IMR-90 (cell line): Measurements from ENCODE around the gene WEE2.
"Not testable (repeated sequence)": the region's sequence is repeated elsewhere in the genome, so short reads cannot be mapped to it uniquely, and the experiment has no call there.

ENCODE experiments used
- BHLHE40 ChIP-seq: fragments of 150-350 bp; IDR thresholded peaks from 2 replicates; pipeline ENCODE4 v1.6.1; 2016; ENCODE audit warnings: mild to moderate bottlenecking, low read depth, low read length
- CEBPB ChIP-seq: IDR thresholded peaks from 2 replicates; pipeline ENCODE4 v1.6.1; 2012; ENCODE audit warnings: low read depth, low read length, improper control_type of control experiment
- MAFK ChIP-seq: IDR thresholded peaks from 2 replicates; pipeline ENCODE4 v1.6.1; 2012; ENCODE audit warnings: low read depth, low read length, improper control_type of control experiment
- MAZ ChIP-seq: IDR thresholded peaks from 2 replicates; pipeline ENCODE4 v1.6.1; 2012; ENCODE audit warnings: low read depth, mild to moderate bottlenecking, low read length, improper control_type of control experiment, moderate library complexity, borderline replicate concordance
- MXI1 ChIP-seq: IDR thresholded peaks from 2 replicates; pipeline ENCODE4 v1.6.1; 2012; ENCODE audit warnings: low read depth, mild to moderate bottlenecking, low read length, moderate library complexity, borderline replicate concordance
- POLR2A ChIP-seq: IDR thresholded peaks from 2 replicates; pipeline ENCODE4 v1.6.1; 2012; ENCODE audit warnings: mild to moderate bottlenecking, low read depth, low read length
- RAD21 ChIP-seq: IDR thresholded peaks from 2 replicates; pipeline ENCODE4 v1.6.1; 2012; ENCODE audit warnings: low read length, improper control_type of control experiment
- TF ChIP-seq, protein P1 (sequence below): conservative IDR thresholded peaks from 2 replicates; pipeline ENCODE4 v1.5.1; 2012; ENCODE audit warnings: mild to moderate bottlenecking, low read depth, low read length, improper control_type of control experiment
- TF ChIP-seq, protein P2 (sequence below): fragments of 150-350 bp; IDR thresholded peaks from 2 replicates; pipeline ENCODE4 v1.6.1; 2016; ENCODE audit warnings: low read depth, mild to moderate bottlenecking, low read length, moderate library complexity, borderline replicate concordance

DNA sequence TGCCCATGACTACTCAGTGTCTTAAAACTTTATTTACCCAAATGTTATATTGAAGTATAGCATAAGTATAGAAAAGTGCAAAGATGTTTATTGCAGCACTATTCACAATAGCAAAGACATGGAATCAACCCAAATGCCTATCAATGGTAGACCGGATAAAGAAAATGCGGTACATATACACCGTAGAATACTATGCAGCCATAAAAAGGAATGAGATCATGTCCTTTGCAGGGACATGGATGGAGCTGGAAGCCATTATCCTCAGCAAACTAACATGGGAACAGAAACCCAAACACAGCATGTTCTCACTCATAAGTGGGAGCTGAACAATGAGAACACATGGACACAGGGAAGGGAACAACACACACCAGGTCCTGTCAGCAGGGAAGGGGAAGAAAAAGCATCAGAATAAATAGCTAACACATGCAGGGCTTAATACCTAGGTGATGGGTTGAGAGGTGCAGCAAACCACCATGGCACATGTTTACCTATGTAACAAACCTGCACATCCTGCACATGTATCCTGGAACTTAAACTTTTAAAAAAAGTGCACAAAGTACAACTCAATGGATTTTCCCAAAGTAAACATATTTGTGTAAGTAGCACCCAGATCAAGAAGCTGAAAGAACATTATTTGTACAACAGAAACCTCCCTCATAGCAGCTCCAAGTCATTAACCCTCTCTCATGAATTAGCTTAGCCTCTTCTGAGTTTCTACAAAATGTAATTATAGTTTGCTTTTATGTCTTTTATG, 18.9 kb upstream of the WEE2 start:
- TF ChIP-seq BHLHE40, CEBPB, POLR2A, MXI1, RAD21, MAFK, MAZ: not testable (repeated sequence)
- TF ChIP-seq, protein P1, sequence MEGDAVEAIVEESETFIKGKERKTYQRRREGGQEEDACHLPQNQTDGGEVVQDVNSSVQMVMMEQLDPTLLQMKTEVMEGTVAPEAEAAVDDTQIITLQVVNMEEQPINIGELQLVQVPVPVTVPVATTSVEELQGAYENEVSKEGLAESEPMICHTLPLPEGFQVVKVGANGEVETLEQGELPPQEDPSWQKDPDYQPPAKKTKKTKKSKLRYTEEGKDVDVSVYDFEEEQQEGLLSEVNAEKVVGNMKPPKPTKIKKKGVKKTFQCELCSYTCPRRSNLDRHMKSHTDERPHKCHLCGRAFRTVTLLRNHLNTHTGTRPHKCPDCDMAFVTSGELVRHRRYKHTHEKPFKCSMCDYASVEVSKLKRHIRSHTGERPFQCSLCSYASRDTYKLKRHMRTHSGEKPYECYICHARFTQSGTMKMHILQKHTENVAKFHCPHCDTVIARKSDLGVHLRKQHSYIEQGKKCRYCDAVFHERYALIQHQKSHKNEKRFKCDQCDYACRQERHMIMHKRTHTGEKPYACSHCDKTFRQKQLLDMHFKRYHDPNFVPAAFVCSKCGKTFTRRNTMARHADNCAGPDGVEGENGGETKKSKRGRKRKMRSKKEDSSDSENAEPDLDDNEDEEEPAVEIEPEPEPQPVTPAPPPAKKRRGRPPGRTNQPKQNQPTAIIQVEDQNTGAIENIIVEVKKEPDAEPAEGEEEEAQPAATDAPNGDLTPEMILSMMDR: not testable (repeated sequence)
- TF ChIP-seq, protein P2, sequence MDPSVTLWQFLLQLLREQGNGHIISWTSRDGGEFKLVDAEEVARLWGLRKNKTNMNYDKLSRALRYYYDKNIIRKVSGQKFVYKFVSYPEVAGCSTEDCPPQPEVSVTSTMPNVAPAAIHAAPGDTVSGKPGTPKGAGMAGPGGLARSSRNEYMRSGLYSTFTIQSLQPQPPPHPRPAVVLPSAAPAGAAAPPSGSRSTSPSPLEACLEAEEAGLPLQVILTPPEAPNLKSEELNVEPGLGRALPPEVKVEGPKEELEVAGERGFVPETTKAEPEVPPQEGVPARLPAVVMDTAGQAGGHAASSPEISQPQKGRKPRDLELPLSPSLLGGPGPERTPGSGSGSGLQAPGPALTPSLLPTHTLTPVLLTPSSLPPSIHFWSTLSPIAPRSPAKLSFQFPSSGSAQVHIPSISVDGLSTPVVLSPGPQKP: not testable (repeated sequence)
